Hypothalamus (tissue), 51 donors: Measurements from ENCODE around the gene SOBP.
A peak's percentile ranks its signal among the peaks of the same experiment; 100 is the strongest.

Experiments
- DNase-seq, 51 donors: peaks; one replicate each; lab custom pipeline; 2025; lab: John Stamatoyannopoulos, UW

Gene SOBP

GRCh38 chr6:107488174-107488874, 1.6 kb upstream of the SOBP start:
- no peak for DNase-seq

GRCh38 chr6:107488875-107489635, 862 bp upstream of the SOBP start:
- DNase-seq: peak in 35 of 51 donors; percentile 10 to 88 (median 46)

- DNase-seq: peak in 17 of 51 donors; percentile 29 to 66 (median 49)
Observed at GRCh38 chr6:107490566-107491137, 735 bp downstream of the SOBP start.

- peak in 43 of 51 donors; percentile 17 to 73 (median 47) for DNase-seq
Observed at GRCh38 chr6:107491138-107491609, 1.3 kb downstream of the SOBP start.

- peak in 30 of 51 donors; percentile 5 to 76 (median 25) for DNase-seq
Observed at GRCh38 chr6:107491760-107492660, 2.1 kb downstream of the SOBP start.

- DNase-seq: peak in 24 of 51 donors; percentile 2 to 70 (median 26)
Observed at GRCh38 chr6:107493158-107494057, 3.5 kb downstream of the SOBP start.

- DNase-seq: peak in 7 of 51 donors; percentile 7 to 43 (median 14)
Observed at GRCh38 chr6:107495196-107495643, 5.3 kb downstream of the SOBP start.

- DNase-seq: peak in 1 of 51 donors; percentile 21
Observed at GRCh38 chr6:107495971-107496370, 6.1 kb downstream of the SOBP start.

- no peak for DNase-seq
Observed at GRCh38 chr6:107496892-107497684, 7.2 kb downstream of the SOBP start.

- DNase-seq: no peak
Observed at GRCh38 chr6:107504270-107505026, 14.5 kb downstream of the SOBP start.

GRCh38 chr6:107506145-107506544, 16.2 kb downstream of the SOBP start:
- no peak for DNase-seq

- no peak for DNase-seq
Observed at GRCh38 chr6:107509506-107509905, 19.6 kb downstream of the SOBP start.

- no peak for DNase-seq
Observed at GRCh38 chr6:107510108-107510507, 20.2 kb downstream of the SOBP start.

- no peak for DNase-seq
Observed at GRCh38 chr6:107511511-107511993, 21.6 kb downstream of the SOBP start.

GRCh38 chr6:107513214-107513613, 23.3 kb downstream of the SOBP start:
- DNase-seq: no peak

- DNase-seq: no peak
Observed at GRCh38 chr6:107515955-107516354, 26.0 kb downstream of the SOBP start.

GRCh38 chr6:107517274-107517673, 27.4 kb downstream of the SOBP start:
- DNase-seq: no peak
